CD4-positive, alpha-beta T cell (primary cell): ENCODE measurements around the gene KRT15. TPM values are rescaled to one million over a fixed set of nuclear protein-coding genes. Genes with fewer than 3 reads are reported as not detected.

Source experiments
- ATAC-seq: fragments of 200-7000 bp; cut with Tn5 transposase; one replicate; pipeline ENCODE4 v1.10.0; 2022; ENCODE audit warnings: mild to moderate bottlenecking; ENCODE audit not compliant: poor library complexity
- CTCF ChIA-PET: fragments of 350-600 bp; sonication (Branson Sonifier 250); formaldehyde crosslinking; loops from one replicate; lab custom pipeline; 2021; ENCODE audit warnings: antibody characterized with exemption, inconsistent platforms; lab: Charles Lee
- POLR2A ChIA-PET: fragments of 350-600 bp; sonication (Branson Sonifier 250); formaldehyde crosslinking; loops from one replicate; lab custom pipeline; 2021; ENCODE audit warnings: antibody characterized with exemption, inconsistent platforms; lab: Charles Lee
- DNase-seq, 14 experiments: peaks; one replicate each; pipeline ENCODE4 v3.0.0-alpha.2; 2013 to 2020; ENCODE audit warnings: mixed read lengths in 2 of 14
- H3K27ac ChIP-seq, 2 donors: one replicate each; pipeline versions ENCODE4 v1.5.1 to v1.7.0; 2013; ENCODE audit warnings: low read length in 2 of 2, low read depth in 1 of 2, mild to moderate bottlenecking in 1 of 2
- H3K27me3 ChIP-seq, 2 experiments: 1 replicate in 1 of 2; 2 replicates in 1 of 2; pipeline versions ENCODE4 v1.6.1 to v1.7.0; 2013; ENCODE audit warnings: low read length in 2 of 2, control low read depth in 1 of 2, mild to moderate bottlenecking in 1 of 2, moderate library complexity in 1 of 2; ENCODE audit not compliant: insufficient read depth in 2 of 2, control insufficient read depth in 1 of 2
- H3K36me3 ChIP-seq: one replicate; pipeline ENCODE4 v1.6.1; 2013; ENCODE audit warnings: low read length, control low read depth; ENCODE audit not compliant: insufficient read depth
- H3K4me1 ChIP-seq: one replicate; pipeline ENCODE4 v1.6.1; 2013; ENCODE audit warnings: low read length, control low read depth; ENCODE audit not compliant: insufficient read depth
- H3K4me3 ChIP-seq: one replicate; pipeline ENCODE4 v1.5.1; 2013; ENCODE audit warnings: mild to moderate bottlenecking, low read length, moderate library complexity
- H3K9me3 ChIP-seq, 2 experiments: 1 replicate in 1 of 2; 2 replicates in 1 of 2; pipeline versions ENCODE4 v1.6.1 to v1.7.0; 2013; ENCODE audit warnings: low read length in 2 of 2, mild to moderate bottlenecking in 2 of 2, control low read depth in 1 of 2, moderate library complexity in 1 of 2; ENCODE audit not compliant: control insufficient read depth in 1 of 2, insufficient read depth in 1 of 2
- H3K27ac Mint-ChIP-seq: one replicate; pipeline ENCODE4 v1.8.0; 2020; ENCODE audit warnings: mixed read lengths
- H3K27me3 Mint-ChIP-seq: one replicate; pipeline ENCODE4 v1.8.0; 2021; ENCODE audit warnings: mixed read lengths
- H3K36me3 Mint-ChIP-seq: one replicate; pipeline ENCODE4 v1.8.0; 2021; ENCODE audit warnings: low read depth, mixed read lengths
- H3K4me1 Mint-ChIP-seq: one replicate; pipeline ENCODE4 v1.8.0; 2021; ENCODE audit warnings: low read depth, mixed read lengths
- H3K4me3 Mint-ChIP-seq: one replicate; pipeline ENCODE4 v1.8.0; 2020; ENCODE audit warnings: mild to moderate bottlenecking, mixed read lengths
- H3K9me3 Mint-ChIP-seq: one replicate; pipeline ENCODE4 v1.8.0; 2020; ENCODE audit warnings: mixed read lengths
- CTCF ChIP-seq: fragments of 200-600 bp; IDR thresholded peaks from one replicate; pipeline ENCODE4 v1.8.0; 2022; ENCODE audit warnings: antibody characterized with exemption, mild to moderate bottlenecking
- intact Hi-C, 2 experiments: fragments of 100-400 bp; cut with DNase I in 1 of 2; cut with micrococcal nuclease in 1 of 2; formaldehyde crosslinking; loops; one replicate each; pipeline versions ENCODE4 v1.15.1 to v1.9.0; 2023 to 2025; cut with DNase I, micrococcal nuclease
- microRNA-seq: library from miRNA; unstranded; fragments of <30 nt; microRNA quantifications from one replicate; pipeline ENCODE4 v1.2.0, GENCODE V29; 2021; ENCODE audit warnings: borderline microRNAs expressed, borderline replicate concordance
- total RNA-seq, 174 experiments: library from RNA in 2 of 174; stranded (reverse) in 2 of 174; gene quantifications; one replicate each; pipeline ENCODE4 v1.2.3 and lab custom pipeline; 2021 to 2026

Gene KRT15
- total RNA-seq, 2 experiments from 2014 or later, result not detected

DNA sequence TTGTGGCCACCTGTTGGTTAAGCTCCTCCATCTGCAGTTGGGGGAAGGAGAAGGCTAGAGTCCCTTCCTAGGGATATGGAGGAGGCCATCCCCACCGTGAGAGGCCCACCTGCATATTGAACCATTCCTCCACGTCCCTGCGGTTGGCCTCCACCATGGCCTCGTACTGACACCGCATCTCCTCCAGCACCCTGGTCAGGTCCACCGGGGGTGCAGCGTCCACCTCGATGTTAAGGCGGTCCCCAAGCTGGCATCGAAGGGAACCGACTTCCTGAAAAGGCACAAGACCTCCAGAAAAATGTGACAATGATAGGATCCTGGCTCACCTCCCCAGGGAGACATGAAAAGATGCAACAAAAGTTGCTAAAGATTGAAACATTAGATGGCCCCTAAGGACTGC lies 54.5 kb downstream of the KRT15 start:
- ATAC-seq (no peak), DNase-seq (no peak)
- H3K27me3 ChIP-seq, result peaks cover 0 to 7% of the 10 kb centered on the region in 2 experiments
- H3K4me1 ChIP-seq, result no peaks in the 10 kb centered on the region
- no peak for TF ChIP-seq CTCF
- H3K27ac Mint-ChIP-seq, result no peak overlapping the region
- H3K9me3 ChIP-seq, result peaks cover 0 to 16% of the 10 kb centered on the region in 2 experiments
- H3K4me3 Mint-ChIP-seq, result no peak overlapping the region
- H3K27ac ChIP-seq, result no peak overlapping the region
- H3K36me3 Mint-ChIP-seq, result no peaks in the 10 kb centered on the region
- H3K27me3 Mint-ChIP-seq, result no peaks in the 10 kb centered on the region
- H3K4me1 Mint-ChIP-seq, result no peaks in the 10 kb centered on the region
- no peaks in the 10 kb centered on the region for H3K36me3 ChIP-seq
- no peaks in the 10 kb centered on the region for H3K9me3 Mint-ChIP-seq
- ChIA-PET POLR2A (no interaction called here), CTCF (no interaction called here)
- intact Hi-C loops, result no loop called here
- no peak overlapping the region for H3K4me3 ChIP-seq

DNA sequence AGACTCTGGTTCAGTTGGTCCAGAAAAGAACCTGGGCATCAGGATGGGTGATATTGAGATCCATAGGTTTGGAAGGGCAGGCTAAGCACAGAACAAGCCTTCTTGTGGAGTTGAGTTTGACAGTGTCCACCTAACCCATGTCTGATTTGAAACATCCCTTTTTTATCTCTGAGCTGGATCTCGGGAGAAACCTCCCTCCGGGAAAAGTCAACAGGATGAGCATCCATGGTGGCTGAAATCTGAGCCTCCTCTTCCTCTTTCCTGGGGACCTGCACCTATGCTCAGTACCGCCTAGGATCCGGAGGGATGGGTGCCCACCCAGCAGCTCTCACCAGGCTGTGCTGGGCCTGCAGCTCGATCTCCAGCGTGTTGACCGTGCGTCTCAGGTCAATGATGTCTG lies 54.9 kb downstream of the KRT15 start:
- POLR2A ChIA-PET, result no interaction called here
- no peaks in the 10 kb centered on the region for H3K36me3 Mint-ChIP-seq

More for the DNA sequence above, 54.9 kb downstream of the KRT15 start:
- CTCF ChIA-PET, result no interaction called here
- no peaks in the 10 kb centered on the region for H3K36me3 ChIP-seq
- H3K4me3 ChIP-seq, result no peak overlapping the region
- ATAC-seq, result no peak
- H3K27me3 Mint-ChIP-seq, result no peaks in the 10 kb centered on the region
- H3K27me3 ChIP-seq, result peaks cover 0 to 7% of the 10 kb centered on the region in 2 experiments
- H3K4me3 Mint-ChIP-seq, result no peak overlapping the region
- H3K4me1 ChIP-seq, result no peaks in the 10 kb centered on the region
- H3K27ac Mint-ChIP-seq, result no peak overlapping the region
- H3K4me1 Mint-ChIP-seq, result no peaks in the 10 kb centered on the region
- H3K27ac ChIP-seq, result no peak overlapping the region
- intact Hi-C loops, result no loop called here
- no peak for DNase-seq
- H3K9me3 Mint-ChIP-seq, result no peaks in the 10 kb centered on the region
- no peak for TF ChIP-seq CTCF
- H3K9me3 ChIP-seq, result peaks cover 0 to 16% of the 10 kb centered on the region in 2 experiments

Small RNAs within 50 kb of the gene (microRNA-seq; reads per million reads assigned to microRNA genes)
- gene MIR6510, result not detected

Other genes starting within 250 kb of the KRT15 start
- not detected for gene KRTAP9-7, start 243.2 kb downstream of the KRT15 start, total RNA-seq
- not detected for gene KRTAP29-1, start 216.0 kb downstream of the KRT15 start, total RNA-seq
- 1 to 10 TPM; 1.0 to 1.1 TPM for gene KRTAP16-1, start 209.6 kb downstream of the KRT15 start, total RNA-seq
- not detected for gene KRTAP17-1, start 203.2 kb downstream of the KRT15 start, total RNA-seq
- not detected for gene KRT33A, start 168.1 kb downstream of the KRT15 start, total RNA-seq
- gene KRT33B, start 149.1 kb downstream of the KRT15 start, total RNA-seq, result not detected
- not detected for gene KRT34, start 136.6 kb downstream of the KRT15 start, total RNA-seq
- not detected for gene KRT31, start 121.3 kb downstream of the KRT15 start, total RNA-seq
- gene KRT37, start 94.3 kb downstream of the KRT15 start, total RNA-seq, result not detected
- not detected for gene KRT38, start 77.9 kb downstream of the KRT15 start, total RNA-seq
- gene KRT32, start 51.5 kb downstream of the KRT15 start, total RNA-seq, result not detected
- gene KRT35, start 37.7 kb downstream of the KRT15 start, total RNA-seq, result not detected
- gene KRT36, start 29.0 kb downstream of the KRT15 start, total RNA-seq, result not detected
- gene KRT13, start 13.3 kb downstream of the KRT15 start, total RNA-seq, result not detected
- not detected for gene KRT19, start 9.4 kb upstream of the KRT15 start, total RNA-seq
- not detected for gene KRT9, start 53.2 kb upstream of the KRT15 start, total RNA-seq
- gene KRT14, start 68.0 kb upstream of the KRT15 start, total RNA-seq, result not detected
- not detected for gene KRT16, start 93.9 kb upstream of the KRT15 start, total RNA-seq
- not detected for gene KRT17, start 105.7 kb upstream of the KRT15 start, total RNA-seq
- gene EIF1, start 170.0 kb upstream of the KRT15 start, total RNA-seq, result 1,000 to 10,000 TPM; 3,351 to 3,391 TPM
- not detected for gene GAST, start 193.4 kb upstream of the KRT15 start, total RNA-seq
- gene HAP1, start 215.8 kb upstream of the KRT15 start, total RNA-seq, result under 1 TPM in 1 of 2 experiments, not detected in 1; 0.11 TPM